ENCODE data around the gene TMEM151B.
"Not testable (repeated sequence)": the region's sequence is repeated elsewhere in the genome, so short reads cannot be mapped to it uniquely, and the experiment has no call there.

TMEM151B gene

DNA sequence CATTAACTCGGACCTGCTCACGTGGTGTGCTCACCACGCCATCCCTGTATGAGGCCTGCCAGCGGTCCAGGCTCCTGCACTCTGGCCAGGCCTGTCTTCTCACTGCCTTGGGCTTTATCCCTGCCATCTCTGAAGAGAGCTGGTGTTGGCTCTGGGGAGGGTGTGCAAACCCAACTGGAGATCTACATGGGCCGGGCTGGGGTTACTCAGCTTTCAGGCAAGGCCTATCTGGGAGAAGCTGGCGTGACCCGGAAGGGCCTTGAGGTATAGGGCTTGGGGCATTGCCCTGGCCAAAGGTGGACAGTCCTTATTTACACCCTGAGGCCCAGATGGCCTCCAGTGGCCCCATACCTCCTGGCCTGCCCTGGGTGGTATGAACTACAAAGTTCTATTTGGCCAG lies 41.8 kb upstream of the TMEM151B start:
- TF ChIP-seq, protein P1, sequence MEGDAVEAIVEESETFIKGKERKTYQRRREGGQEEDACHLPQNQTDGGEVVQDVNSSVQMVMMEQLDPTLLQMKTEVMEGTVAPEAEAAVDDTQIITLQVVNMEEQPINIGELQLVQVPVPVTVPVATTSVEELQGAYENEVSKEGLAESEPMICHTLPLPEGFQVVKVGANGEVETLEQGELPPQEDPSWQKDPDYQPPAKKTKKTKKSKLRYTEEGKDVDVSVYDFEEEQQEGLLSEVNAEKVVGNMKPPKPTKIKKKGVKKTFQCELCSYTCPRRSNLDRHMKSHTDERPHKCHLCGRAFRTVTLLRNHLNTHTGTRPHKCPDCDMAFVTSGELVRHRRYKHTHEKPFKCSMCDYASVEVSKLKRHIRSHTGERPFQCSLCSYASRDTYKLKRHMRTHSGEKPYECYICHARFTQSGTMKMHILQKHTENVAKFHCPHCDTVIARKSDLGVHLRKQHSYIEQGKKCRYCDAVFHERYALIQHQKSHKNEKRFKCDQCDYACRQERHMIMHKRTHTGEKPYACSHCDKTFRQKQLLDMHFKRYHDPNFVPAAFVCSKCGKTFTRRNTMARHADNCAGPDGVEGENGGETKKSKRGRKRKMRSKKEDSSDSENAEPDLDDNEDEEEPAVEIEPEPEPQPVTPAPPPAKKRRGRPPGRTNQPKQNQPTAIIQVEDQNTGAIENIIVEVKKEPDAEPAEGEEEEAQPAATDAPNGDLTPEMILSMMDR (conservative IDR thresholded peaks at IDR 0.05), result no peak
- no peak overlapping the region for H3K27ac ChIP-seq

GRCh38 chr6:44228836-44229235 lies 41.4 kb upstream of the TMEM151B start:
- TF ChIP-seq, protein P1 (conservative IDR thresholded peaks at IDR 0.05), result no peak
- no peak overlapping the region for H3K27ac ChIP-seq

GRCh38 chr6:44229376-44230033 lies 40.7 kb upstream of the TMEM151B start:
- TF ChIP-seq, protein P1 (conservative IDR thresholded peaks at IDR 0.05), result no peak

GRCh38 chr6:44230034-44230675 lies 40.1 kb upstream of the TMEM151B start:
- no peak overlapping the region for H3K27ac ChIP-seq

More at GRCh38 chr6:44229376-44230033, 40.7 kb upstream of the TMEM151B start:
- H3K27ac ChIP-seq, result no peak overlapping the region

GRCh38 chr6:44231426-44231825 lies 38.8 kb upstream of the TMEM151B start:
- not testable (repeated sequence) for H3K27ac ChIP-seq

More at GRCh38 chr6:44230034-44230675, 40.1 kb upstream of the TMEM151B start:
- TF ChIP-seq, protein P1 (conservative IDR thresholded peaks at IDR 0.05), result no peak

DNA sequence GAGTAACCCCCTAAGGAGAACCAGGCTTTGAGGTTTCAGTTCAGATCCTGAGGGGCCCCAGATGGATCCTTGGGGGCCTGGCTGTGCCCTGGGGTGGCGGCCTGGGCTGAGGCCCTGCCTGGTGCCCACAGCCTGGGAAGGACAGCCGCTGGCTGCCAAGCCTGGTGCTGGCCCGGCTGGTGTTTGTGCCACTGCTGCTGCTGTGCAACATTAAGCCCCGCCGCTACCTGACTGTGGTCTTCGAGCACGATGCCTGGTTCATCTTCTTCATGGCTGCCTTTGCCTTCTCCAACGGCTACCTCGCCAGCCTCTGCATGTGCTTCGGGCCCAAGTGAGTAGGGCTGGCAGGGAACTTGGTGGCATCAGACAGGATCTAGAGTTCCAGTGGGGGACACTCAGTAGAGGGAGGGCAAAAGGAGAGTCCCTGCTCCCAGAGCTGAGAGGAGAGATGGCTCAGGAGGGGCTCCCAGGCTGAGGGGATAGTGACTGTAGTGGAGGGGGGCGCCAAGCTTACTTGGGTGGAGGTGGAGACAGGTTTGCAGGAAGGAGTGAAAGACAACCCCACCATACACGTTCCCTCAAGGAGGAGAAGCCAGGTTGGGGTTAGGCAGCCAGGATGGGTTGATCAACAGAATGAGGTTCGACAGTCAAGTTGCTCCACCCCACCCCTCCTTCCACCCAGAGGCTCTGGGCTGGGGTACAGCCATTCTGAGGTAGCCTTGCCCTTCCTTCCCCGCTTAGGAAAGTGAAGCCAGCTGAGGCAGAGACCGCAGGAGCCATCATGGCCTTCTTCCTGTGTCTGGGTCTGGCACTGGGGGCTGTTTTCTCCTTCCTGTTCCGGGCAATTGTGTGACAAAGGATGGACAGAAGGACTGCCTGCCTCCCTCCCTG lies 37.3 kb upstream of the TMEM151B start:
- TF ChIP-seq, protein P1 (conservative IDR thresholded peaks at IDR 0.05), result no peak
- H3K27ac ChIP-seq, result peak overlapping the region; percentile 74

- TF ChIP-seq, protein P1 (conservative IDR thresholded peaks at IDR 0.05), result no peak
- H3K27ac ChIP-seq, result peak overlapping the region; percentile 74
Observed at GRCh38 chr6:44233567-44234100, 36.6 kb upstream of the TMEM151B start.

All from VCaP (cell line).